ENCODE measurements around the gene SMARCE1. TPM values are rescaled to one million over a fixed set of nuclear protein-coding genes. Genes with fewer than 3 reads are reported as not detected.

Gene SMARCE1
- total and polyA plus RNA-seq, 2 of the 4 experiments (the other 2 are of a cell fraction), result 66.2 to 119 TPM

DNA sequence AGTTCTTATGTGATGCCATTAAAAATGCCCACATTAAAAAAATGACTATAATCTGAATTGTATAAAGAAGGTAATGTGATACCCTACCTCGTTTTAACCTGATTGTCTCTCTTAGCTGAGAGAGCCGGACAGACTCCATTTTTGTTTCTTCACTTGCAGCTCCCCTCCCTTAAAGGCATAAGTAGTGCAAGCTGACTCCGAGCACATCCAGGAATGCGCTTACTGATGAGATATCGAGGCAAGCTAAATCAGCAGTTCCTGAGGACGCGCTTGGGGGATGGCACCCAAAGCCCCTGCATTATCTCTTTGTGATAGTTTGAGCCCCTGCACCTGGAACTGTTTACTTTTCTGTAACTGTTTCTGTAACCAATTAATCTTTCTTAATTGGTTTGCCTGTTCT is 49.7 kb upstream of the SMARCE1 start:
- DNase-seq, result no peak
- intact Hi-C loops (cut with micrococcal nuclease) (no loop called here), dilution Hi-C loops (cut with HindIII; ENCODE audit: low sequenced_read_pairs, unreplicated experiment) (no loop called here), in situ Hi-C loops (cut with MboI; ENCODE audit: low sequenced_read_pairs) (no loop called here)
- H3K56ac ChIP-seq (ENCODE audit: extremely low read depth, insufficient read depth, low read length), result no peak overlapping the region
- H3K14ac ChIP-seq (replicated peaks; ENCODE audit: low read depth, low read length), result no peak overlapping the region
- ATAC-seq (ENCODE audit: low read depth), result no peak
- no peak overlapping the region for H3K4me2 ChIP-seq (ENCODE audit: low read depth, low read length)
- no TSS peak for BruUV-seq (replicated peaks)
- TF ChIP-seq RCOR1 (IDR thresholded peaks at IDR 0.05; ENCODE audit: insufficient replicate concordance, low read length) (no peak), NFE2L2 (IDR thresholded peaks at IDR 0.05; ENCODE audit: low read depth, low read length) (no peak), MAFK (IDR thresholded peaks at IDR 0.05; ENCODE audit: low read depth, low read length) (no peak), CHD1 (IDR thresholded peaks at IDR 0.05; ENCODE audit: low read depth, low read length) (no peak), SMC3 (IDR thresholded peaks at IDR 0.05; ENCODE audit: low read depth, low read length) (no peak), RFX5 (IDR thresholded peaks at IDR 0.05; ENCODE audit: low read depth, low read length) (no peak), MXI1 (IDR thresholded peaks at IDR 0.05; ENCODE audit: borderline replicate concordance, low read depth, low read length) (no peak), BHLHE40 (IDR thresholded peaks at IDR 0.05; ENCODE audit: low read depth, low read length) (no peak), POLR2A (IDR thresholded peaks at IDR 0.05; ENCODE audit: low read depth, low read length) (no peak), FOS (IDR thresholded peaks at IDR 0.05; ENCODE audit: low read depth, low read length) (no peak), RAD21 (IDR thresholded peaks at IDR 0.05; ENCODE audit: low read length) (no peak), MAZ (IDR thresholded peaks at IDR 0.05; ENCODE audit: borderline replicate concordance, low read depth, low read length) (no peak), CEBPB (IDR thresholded peaks at IDR 0.05; ENCODE audit: low read depth, low read length) (no peak)
- TF ChIP-seq, protein P1, sequence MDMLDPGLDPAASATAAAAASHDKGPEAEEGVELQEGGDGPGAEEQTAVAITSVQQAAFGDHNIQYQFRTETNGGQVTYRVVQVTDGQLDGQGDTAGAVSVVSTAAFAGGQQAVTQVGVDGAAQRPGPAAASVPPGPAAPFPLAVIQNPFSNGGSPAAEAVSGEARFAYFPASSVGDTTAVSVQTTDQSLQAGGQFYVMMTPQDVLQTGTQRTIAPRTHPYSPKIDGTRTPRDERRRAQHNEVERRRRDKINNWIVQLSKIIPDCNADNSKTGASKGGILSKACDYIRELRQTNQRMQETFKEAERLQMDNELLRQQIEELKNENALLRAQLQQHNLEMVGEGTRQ (IDR thresholded peaks at IDR 0.05; ENCODE audit: low read depth, low read length), result no peak
- TF ChIP-seq, protein P2, sequence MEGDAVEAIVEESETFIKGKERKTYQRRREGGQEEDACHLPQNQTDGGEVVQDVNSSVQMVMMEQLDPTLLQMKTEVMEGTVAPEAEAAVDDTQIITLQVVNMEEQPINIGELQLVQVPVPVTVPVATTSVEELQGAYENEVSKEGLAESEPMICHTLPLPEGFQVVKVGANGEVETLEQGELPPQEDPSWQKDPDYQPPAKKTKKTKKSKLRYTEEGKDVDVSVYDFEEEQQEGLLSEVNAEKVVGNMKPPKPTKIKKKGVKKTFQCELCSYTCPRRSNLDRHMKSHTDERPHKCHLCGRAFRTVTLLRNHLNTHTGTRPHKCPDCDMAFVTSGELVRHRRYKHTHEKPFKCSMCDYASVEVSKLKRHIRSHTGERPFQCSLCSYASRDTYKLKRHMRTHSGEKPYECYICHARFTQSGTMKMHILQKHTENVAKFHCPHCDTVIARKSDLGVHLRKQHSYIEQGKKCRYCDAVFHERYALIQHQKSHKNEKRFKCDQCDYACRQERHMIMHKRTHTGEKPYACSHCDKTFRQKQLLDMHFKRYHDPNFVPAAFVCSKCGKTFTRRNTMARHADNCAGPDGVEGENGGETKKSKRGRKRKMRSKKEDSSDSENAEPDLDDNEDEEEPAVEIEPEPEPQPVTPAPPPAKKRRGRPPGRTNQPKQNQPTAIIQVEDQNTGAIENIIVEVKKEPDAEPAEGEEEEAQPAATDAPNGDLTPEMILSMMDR (conservative IDR thresholded peaks at IDR 0.05; ENCODE audit: low read depth, low read length), result no peak
- TF ChIP-seq, protein P3, sequence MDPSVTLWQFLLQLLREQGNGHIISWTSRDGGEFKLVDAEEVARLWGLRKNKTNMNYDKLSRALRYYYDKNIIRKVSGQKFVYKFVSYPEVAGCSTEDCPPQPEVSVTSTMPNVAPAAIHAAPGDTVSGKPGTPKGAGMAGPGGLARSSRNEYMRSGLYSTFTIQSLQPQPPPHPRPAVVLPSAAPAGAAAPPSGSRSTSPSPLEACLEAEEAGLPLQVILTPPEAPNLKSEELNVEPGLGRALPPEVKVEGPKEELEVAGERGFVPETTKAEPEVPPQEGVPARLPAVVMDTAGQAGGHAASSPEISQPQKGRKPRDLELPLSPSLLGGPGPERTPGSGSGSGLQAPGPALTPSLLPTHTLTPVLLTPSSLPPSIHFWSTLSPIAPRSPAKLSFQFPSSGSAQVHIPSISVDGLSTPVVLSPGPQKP (IDR thresholded peaks at IDR 0.05; ENCODE audit: borderline replicate concordance, low read depth, low read length), result no peak
- no peak overlapping the region for H2AFZ ChIP-seq (replicated peaks; ENCODE audit: low read length, poor library complexity)
- CTCF ChIA-PET, result no interaction called here
- no peaks in the 10 kb centered on the region for H3K4me1 ChIP-seq (ENCODE audit: control insufficient read depth, insufficient read depth, low read length)
- no peak overlapping the region for H2BK120ac ChIP-seq (ENCODE audit: low read depth, low read length)
- no peaks in the 10 kb centered on the region for H3K9me1 ChIP-seq (ENCODE audit: insufficient read depth, low read length)
- H2BK20ac ChIP-seq (ENCODE audit: low read depth, low read length), result no peak overlapping the region
- no peak overlapping the region for H3K4ac ChIP-seq (ENCODE audit: low read depth, low read length)
- no peaks in the 10 kb centered on the region; the same call in 1 of the 2 replicates for H3K9me3 ChIP-seq (ENCODE audit: control insufficient read depth, insufficient read depth, low read length)
- no peak overlapping the region for H3K27ac ChIP-seq (ENCODE audit: insufficient read depth, low read length)
- H4K8ac ChIP-seq (ENCODE audit: low read depth in 2 of 2, low read length in 2 of 2), result no peak overlapping the region
- POLR2A ChIA-PET (ENCODE audit: unreplicated experiment), result no interaction called here
- no peak overlapping the region for H2AK9ac ChIP-seq (replicated peaks; ENCODE audit: low read depth, low read length, poor library complexity)
- no peak overlapping the region for H4K5ac ChIP-seq (ENCODE audit: low read depth, low read length)
- H3K27me3 ChIP-seq (ENCODE audit: control insufficient read depth, insufficient read depth, low read length), result peaks cover 59% of the 10 kb centered on the region
- H4K20me1 ChIP-seq (ENCODE audit: insufficient read depth, low read length), result no peaks in the 10 kb centered on the region
- H2BK15ac ChIP-seq (ENCODE audit: low read depth, low read length), result no peak overlapping the region
- no peak overlapping the region for H2AK5ac ChIP-seq (ENCODE audit: low read depth, low read length)
- no peaks in the 10 kb centered on the region for H3K36me3 ChIP-seq (ENCODE audit: control insufficient read depth, insufficient read depth, low read length)
- H3K79me1 ChIP-seq (ENCODE audit: low read depth in 1 of 2, low read length in 2 of 2), result no peaks in the 10 kb centered on the region
- no peak overlapping the region for H4K91ac ChIP-seq (ENCODE audit: insufficient read depth, low read depth, low read length)
- no peak overlapping the region for H3K18ac ChIP-seq (ENCODE audit: low read depth, low read length)
- no CpG with 5 or more reads among the region's 7 CpGs for whole genome bisulfite sequencing, 2 experiments (ENCODE audit: extremely low coverage in 2 of 2, insufficient read length in 1 of 2)
- no peak overlapping the region for H2BK5ac ChIP-seq (ENCODE audit: low read depth, low read length, poor library complexity, severe bottlenecking)
- no peak overlapping the region for H3K4me3 ChIP-seq (ENCODE audit: insufficient read depth, low read depth, low read length)
- H3K9ac ChIP-seq (ENCODE audit: low read depth, low read length), result no peak overlapping the region
- H3K23ac ChIP-seq (ENCODE audit: low read depth, low read length), result no peak overlapping the region

Data from IMR-90 (cell line).